ENCODE measurements around the gene CACHD1. TPM values are rescaled to one million over a fixed set of nuclear protein-coding genes. Genes with fewer than 3 reads are reported as not detected.

CACHD1 gene
- total RNA-seq, 1 donor from 2014 or later, result 2.9 TPM

DNA sequence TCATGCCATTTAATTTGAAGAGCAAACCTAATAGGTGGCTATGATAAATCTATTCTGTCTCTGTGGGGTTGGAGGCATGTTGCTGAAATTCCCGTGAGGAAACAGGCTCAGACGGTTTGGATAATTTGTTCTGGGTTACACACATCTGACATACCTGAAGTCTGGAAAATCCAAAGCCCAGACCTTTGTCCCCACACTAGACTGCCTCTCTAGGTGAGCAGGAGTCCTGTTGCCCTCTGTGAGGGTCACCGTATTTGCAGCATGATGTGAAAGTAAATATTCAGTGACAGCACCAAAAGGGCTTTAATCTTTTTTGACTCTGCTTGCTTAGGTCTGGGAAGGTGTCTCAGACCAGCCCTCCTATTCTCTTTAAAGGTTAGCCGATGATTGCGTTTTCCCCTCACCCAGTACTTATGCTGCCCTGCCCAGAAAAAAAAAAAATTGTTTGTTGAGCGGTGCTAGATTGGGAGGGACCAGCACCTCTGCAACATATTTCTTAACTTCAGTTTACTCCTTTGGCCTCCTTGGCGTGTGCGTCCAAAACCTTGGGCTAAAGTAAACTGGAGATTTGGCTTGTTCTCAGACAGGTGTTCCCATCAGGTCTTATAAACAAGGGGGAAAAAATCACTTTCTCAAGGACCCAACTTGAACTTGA lies 67.0 kb downstream of the CACHD1 start:
- intact Hi-C loops (cut with DNase I), result loop anchor here (5.0 kb wide), 2 partner anchors 35 to 65 kb away; partner anchors contain the start of gene CACHD1
- DNase-seq (ENCODE audit: low spot score), result no peak

DNA sequence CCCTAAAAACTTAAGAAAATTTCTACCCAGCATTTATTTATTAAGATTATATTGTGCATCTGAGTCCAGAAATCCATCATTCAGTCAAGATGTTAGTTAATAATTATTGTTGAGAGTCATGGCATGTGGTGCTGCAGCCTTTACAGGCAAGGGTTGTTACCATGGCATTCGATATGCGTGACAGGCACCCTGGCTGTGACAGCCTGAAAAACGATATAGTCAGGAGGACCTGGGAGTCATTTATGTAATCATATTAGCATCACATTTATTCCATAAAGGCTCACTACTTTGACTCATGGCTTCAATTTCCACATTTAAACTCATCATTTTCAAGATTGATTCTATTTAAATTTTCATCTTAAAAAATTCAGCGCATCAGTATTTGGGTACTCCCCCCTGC lies 68.0 kb downstream of the CACHD1 start:
- intact Hi-C loops (cut with DNase I), result loop anchor here (5.0 kb wide), 2 partner anchors 36 to 66 kb away; partner anchors contain the start of gene CACHD1
- DNase-seq (ENCODE audit: low spot score), result no peak

DNA sequence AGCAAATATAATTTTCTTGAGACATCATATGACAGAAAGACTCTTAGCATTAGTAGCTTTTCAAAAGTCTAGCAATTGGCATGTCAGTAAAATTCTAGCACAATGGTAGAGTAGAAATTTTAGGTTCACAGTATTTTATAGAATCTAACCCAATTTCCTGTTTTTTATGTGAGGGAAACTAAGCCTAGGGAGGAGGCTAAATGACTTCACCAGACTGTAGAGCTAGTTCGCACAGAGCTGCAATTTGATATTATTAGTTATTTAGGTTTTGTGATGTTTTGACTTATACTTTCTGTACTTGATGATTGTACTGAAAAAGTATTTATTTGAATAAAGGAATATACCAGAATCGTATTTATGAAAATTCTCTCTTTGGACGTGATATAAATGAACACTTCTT lies 68.5 kb downstream of the CACHD1 start:
- DNase-seq (ENCODE audit: low spot score), result no peak
- intact Hi-C loops (cut with DNase I), result loop anchor here (5.0 kb wide), 2 partner anchors 36 to 66 kb away; partner anchors contain the start of gene CACHD1

DNA sequence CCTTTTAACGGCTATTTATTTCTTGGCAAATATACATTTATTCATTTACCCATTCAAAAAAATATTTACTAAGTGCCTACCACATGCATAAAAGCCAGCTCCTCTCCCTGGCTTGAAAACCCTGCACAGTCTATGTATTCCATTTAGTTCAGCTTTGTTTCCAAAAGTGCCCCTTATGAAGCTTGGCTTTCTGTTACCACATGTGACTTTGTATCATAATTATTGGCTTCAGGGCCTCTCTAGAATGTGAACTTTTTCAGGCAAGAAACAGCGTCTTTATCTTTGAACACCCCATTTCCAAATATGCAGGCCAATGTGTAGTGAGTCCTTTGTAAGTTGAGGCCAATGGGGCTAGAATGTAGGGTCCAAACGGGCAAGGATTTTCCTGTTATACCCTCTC lies 69.4 kb downstream of the CACHD1 start:
- no peak for DNase-seq (ENCODE audit: low spot score)
- intact Hi-C loops (cut with DNase I), result loop anchor here (5.0 kb wide), 2 partner anchors 37 to 67 kb away; partner anchors contain the start of gene CACHD1

DNA sequence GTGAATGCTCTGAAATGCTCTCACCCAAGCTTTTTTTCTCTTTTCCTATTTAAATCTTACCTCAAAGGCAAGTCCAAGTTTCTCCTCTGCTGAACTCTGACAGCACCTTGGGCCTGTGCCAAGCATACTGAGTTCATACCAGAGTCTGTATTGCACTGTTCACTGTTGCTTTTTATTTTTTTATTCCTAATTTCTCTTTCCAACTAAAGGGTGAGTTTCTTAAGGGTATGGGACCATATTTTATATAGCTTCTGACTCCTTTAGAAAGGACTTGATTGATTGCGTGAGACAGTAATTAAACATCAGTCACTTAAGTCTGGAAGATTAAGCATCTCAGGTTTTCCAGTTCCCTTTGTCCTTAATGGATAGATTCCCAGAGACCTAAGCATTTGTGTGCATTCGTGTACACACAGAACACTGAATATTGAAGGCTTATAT lies 69.9 kb downstream of the CACHD1 start:
- intact Hi-C loops (cut with DNase I), result loop anchor here (5.0 kb wide), 2 partner anchors 37 to 67 kb away; partner anchors contain the start of gene CACHD1

DNA sequence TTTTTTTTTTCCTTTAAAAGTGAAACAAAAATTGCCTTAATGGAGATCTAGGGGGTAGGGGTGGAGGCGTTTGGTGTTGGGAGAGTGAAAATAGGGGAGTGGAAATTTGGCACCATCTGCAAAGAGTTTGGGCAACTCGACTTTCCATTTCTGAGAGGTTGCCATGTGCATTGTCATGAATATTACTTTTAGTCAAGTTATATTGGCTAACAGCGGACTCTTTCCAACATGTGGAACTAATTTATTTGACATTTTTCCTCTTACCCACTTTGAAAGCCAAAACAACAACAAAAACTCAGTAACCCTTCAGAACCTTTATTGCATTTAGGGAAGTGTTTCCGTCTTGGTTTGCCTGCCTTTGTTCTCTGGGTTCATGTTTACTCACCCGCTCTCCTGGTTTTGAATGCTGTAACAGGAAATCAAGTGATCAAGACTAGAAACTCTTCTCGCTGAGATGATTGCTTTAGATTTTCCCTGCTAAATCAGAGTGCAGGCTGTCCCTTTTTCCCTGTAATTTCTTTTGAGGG lies 70.4 kb downstream of the CACHD1 start:
- DNase-seq (ENCODE audit: low spot score), result no peak
- intact Hi-C loops (cut with DNase I), result no loop called here

More for the DNA sequence above, 69.9 kb downstream of the CACHD1 start:
- no peak for DNase-seq (ENCODE audit: low spot score)

DNA sequence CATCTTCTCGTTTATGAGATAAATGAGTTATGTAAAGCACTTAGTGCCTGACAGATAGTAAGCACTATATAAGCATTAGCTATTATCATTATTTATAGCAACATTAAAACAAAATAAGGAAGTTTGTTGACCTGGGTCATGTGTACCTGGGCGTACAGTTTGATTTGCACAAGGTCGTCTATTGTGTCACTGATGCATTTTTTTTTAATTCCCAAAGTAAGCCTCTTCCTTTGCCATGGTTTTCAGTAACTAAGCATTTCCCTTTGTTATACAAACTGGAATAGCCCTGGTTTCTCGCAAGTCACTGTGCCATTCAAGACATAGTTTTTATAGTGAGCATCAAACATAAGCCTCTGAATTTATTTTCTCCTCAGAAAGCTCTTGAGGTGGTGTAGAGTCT lies 72.2 kb downstream of the CACHD1 start:
- intact Hi-C loops (cut with DNase I), result no loop called here
- no peak for DNase-seq (ENCODE audit: low spot score)

DNA sequence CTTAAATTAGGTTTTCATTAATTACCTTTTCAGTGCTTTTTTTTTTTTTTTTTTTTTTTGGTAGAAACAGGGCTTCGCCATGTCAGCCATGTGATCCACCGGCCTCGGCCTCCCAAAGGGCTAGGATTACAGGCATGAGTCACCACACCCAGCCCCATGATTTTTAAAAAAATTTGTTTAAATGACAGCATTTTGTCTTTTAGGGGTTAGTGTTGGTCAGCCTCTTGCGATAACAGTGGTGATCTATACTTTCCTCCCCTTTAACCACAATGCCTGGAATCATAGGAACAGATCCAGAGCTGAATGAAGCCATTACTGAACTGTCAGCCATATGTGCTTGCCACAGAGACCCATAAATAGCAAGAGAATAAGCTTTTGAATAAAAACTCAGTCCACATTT lies 73.9 kb downstream of the CACHD1 start:
- intact Hi-C loops (cut with DNase I), result no loop called here
- no peak for DNase-seq (ENCODE audit: low spot score)

DNA sequence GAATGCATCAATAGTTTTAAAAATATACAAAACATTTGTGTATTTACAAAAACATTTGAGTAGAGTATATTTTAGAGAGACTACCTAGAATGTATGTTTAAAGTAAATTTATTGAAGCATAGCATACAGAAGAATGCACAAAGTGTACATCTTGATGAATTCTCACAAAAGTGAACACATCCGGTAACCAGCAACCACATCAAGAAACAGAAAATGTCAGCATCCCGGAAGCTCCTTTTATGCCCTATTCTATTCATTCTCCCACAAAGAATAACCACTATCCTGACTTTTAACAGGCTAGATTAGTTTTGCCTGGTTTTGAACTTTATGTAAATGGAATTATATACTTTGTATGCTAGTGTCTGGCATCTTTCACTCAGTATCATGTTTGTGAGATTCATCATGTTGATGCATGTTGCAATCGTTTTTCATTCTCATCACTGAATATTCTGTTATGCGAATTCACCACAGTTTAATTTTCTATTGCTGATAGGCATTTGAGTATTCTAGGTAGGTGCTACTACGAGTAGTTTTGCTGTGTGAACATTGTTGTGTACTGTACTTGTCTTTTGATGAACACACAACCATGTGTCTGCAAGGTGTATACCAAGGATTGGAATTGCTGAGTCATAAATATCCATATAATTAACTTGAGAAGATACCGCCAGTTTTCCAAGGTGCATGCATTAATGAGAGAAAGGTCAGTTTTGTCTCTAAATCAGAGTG lies 75.4 kb downstream of the CACHD1 start:
- intact Hi-C loops (cut with DNase I), result no loop called here

DNA sequence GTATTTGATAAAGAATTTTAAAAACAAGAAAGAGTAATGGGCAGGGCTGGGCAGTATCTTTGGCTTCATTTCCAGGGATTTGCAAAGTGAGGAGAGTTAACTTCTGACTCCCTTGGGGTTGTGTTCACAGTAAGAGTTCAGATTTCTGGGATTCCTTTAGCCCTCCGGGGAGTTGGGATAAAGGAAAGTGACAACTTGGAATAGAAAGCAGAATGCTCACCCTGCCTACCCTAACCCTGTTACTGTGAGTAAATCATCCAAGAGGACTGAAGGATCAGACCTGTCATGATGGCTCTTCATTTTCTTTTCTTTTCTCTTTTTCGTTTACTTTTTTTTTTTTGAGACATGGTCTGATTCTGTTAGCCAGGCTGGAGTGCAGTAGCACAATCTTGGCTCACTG lies 76.1 kb downstream of the CACHD1 start:
- intact Hi-C loops (cut with DNase I), result no loop called here
- DNase-seq (ENCODE audit: low spot score), result no peak

More for the DNA sequence above, 75.4 kb downstream of the CACHD1 start:
- DNase-seq (ENCODE audit: low spot score), result no peak

DNA sequence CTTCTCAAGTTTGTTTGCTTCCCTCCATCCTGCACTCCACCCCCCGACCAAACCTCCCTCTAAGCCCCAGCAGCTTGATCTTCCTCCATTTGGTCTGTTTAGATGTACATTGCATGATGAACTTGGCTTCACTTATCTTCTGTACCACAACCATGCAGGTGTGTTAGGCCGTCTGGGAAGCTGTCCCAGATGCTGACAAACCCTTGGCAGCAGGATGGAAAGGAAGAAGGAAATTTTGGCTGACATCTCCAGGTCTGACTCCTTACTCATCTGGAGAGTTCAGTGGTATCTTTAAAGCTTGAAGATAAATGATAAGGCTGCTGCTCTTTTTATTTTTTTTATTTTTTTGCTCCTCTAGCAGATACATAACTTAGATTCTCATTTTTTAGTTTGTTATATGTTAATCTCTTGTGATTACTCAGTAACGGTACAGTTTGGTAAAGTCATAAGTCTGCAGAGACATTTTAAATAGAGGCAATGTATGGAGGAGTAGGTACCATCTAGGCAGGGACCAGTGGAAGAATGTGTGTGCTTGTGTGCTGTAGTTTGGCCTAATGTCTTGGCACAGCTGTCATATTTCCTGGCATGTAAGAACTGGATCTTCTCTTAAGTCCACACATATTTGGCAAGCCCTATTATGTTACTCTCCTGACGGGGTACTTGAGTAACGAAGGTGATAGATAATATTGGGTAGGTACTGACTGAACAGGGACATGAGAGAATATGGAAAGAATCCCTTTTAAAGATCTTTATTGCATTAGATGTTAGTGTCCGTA lies 79.7 kb downstream of the CACHD1 start:
- intact Hi-C loops (cut with DNase I), result no loop called here
- no peak for DNase-seq (ENCODE audit: low spot score)

DNA sequence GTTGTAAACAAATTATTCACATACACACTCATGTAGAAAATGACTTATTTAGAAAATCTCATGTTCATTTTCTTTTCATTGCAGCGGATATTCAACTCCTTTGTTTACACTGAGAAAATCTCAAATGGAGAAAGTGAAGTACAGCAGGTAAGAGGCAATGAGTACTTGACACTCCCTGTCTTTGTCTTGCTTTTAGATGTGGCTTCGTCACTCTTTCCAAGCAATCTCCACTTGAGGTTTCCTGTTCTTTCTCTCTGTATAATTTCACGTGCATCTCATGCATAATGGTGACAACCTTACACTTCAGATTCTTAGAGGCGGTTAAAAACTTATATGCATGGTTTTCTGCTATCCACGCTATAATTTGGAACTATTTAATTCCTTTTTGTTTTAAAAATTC lies 80.6 kb downstream of the CACHD1 start:
- intact Hi-C loops (cut with DNase I), result no loop called here
- no peak for DNase-seq (ENCODE audit: low spot score)

DNA sequence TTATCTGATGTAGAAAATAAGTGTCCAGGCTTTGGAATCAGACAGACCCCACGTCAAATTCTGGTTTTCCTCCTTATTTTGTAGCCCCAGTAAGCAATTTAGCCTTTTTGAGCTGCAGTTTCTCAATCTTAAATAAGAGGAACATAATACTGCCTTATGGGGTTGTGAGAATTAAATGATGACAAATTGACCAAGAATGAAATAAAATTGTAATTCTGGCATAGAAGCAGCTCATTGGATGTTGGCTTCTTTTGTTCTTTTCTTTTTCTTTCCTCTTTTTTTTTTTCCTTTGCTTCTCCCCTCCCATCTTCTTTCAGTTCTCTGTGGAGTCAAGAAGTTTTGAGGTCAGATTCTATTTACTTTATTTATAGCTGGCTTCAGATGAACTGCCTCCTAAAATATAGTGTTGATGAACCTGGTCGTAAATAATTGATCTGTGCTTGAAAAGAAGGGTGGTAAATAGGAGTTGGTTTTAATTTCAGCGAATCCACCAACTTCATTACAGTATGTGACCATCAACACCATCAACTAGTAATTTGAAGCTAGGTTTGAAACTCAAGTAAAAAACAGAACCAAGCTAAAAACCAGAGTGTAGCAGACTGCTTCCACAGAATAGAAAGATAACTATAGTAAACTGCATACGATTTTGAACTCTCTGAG lies 81.1 kb downstream of the CACHD1 start:
- intact Hi-C loops (cut with DNase I), result no loop called here
- DNase-seq (ENCODE audit: low spot score), result no peak

DNA sequence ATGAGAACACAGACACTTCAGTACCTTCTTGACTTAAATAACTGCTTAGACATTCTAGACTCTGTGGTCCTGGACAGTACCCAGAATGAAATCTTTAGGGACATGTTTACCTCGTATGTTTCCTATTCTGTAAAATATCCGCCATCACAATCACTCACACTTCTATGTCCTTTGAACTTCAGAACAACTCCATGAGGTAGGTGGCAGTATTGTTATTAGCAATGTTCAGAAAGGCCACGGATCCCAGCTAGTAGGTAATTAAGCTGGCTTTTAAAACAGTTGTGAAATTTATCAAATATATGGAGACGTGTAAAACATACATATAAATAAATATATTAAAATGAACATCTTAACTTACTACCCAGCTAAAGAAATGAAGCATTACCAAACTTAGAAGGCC lies 83.4 kb downstream of the CACHD1 start:
- no peak for DNase-seq (ENCODE audit: low spot score)
- intact Hi-C loops (cut with DNase I), result no loop called here

DNA sequence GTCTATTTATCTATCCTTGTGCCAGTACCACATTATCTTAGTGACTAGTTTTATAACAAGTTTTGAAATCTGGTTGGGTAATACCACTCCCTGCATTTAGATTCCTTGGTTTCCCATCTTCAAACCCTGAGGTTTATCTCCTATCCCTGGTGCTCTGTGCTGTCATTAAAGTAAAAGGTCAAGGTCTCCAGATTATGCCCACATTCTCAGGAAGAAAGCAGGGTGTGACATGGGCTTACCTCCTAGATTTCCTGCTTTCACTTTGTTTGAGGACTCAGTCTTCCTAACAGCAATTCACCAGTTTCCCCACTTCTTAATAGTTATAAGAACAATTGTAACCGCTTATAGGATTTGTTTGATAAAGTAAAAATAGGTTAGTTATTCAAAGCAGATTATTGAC lies 86.0 kb downstream of the CACHD1 start:
- DNase-seq (ENCODE audit: low spot score), result no peak
- intact Hi-C loops (cut with DNase I), result no loop called here

DNA sequence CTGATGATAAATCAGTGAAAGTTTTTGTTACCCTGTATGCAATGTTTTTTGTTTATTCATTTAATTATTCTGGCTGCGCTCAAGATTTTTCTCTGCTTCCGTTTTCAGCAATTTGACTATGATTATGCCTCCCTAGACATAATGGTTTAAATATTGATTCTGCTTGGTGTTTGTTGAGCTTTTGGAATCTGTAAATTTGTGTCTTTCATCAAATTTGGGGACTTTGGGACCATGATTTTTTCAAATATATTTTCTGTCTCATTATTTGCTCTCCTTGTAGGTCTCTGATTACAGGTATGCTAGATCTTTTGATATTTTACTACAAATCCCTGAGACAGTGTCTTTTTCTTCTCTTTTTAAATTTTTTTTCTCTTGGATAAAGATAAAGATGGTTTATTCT lies 92.1 kb downstream of the CACHD1 start:
- intact Hi-C loops (cut with DNase I), result no loop called here
- no peak for DNase-seq (ENCODE audit: low spot score)

DNA sequence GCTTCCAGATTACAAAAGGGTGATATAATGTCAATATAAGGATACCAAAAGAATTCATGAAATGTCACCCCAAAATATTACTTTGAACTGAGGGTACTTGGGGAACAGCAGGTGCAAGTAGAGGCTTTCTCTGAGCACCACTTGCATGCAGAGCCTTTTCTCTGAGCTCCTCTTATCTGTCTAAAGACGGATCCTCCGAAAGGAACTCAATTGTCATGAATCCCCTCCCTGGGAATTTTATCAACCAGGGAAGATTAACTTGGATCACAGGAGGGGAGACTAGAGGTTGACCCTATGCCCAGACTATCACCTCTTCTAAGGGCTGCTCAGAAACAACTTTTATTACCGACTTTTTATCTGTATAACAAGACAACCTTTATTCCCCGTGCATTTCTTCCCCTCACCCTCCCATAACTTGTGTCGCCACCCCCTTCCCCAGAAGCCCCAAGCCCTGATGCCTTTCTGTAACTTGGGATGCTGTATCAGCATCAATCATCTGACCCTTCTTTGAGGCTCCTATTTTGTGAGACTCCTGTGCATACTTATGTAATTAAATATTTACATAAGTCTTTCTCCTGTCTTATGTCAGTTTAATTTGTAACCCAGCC lies 94.1 kb downstream of the CACHD1 start:
- DNase-seq (ENCODE audit: low spot score), result no peak

DNA sequence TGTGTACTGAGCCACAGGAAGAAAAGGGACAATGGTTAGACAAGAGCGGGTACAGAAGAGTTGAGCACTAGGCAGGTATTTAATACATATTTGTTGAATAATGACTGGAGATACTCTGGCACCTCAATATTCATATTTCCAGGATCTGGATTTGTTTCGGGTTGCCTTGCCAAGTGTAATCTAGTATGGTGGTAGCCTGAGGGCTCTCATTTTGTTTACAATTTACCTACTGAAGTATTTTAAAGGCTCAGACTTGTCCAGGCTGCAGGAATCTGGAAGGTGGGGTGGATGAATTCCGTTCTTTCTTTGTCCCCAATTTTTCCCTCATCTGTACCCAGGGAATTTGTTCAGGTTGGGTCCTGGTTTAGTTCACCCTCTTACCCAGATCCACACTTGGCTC lies 95.0 kb downstream of the CACHD1 start:
- intact Hi-C loops (cut with DNase I), result no loop called here

More for the DNA sequence above, 94.1 kb downstream of the CACHD1 start:
- intact Hi-C loops (cut with DNase I), result no loop called here

More for the DNA sequence above, 95.0 kb downstream of the CACHD1 start:
- no peak for DNase-seq (ENCODE audit: low spot score)

Measured in cardiac septum (tissue), 1 donor.